Jurkat, Clone E6-1 (cell line): ENCODE data around the gene RPL7A.

Experiments used
- DNase-seq: peaks from one replicate; pipeline ENCODE4 v3.0.0-alpha.2; 2011; ENCODE audit warnings: low read depth, low spot score
- H3K4me3 ChIP-seq: 2 replicates; pipeline ENCODE4 v1.5.1; 2011; ENCODE audit warnings: mild to moderate bottlenecking, low read length, control low read depth, moderate library complexity

Gene RPL7A

GRCh38 chr9:133344071-133344470, 3.9 kb upstream of the RPL7A start:
- no peak for DNase-seq
- no peak overlapping the region for H3K4me3 ChIP-seq

DNA sequence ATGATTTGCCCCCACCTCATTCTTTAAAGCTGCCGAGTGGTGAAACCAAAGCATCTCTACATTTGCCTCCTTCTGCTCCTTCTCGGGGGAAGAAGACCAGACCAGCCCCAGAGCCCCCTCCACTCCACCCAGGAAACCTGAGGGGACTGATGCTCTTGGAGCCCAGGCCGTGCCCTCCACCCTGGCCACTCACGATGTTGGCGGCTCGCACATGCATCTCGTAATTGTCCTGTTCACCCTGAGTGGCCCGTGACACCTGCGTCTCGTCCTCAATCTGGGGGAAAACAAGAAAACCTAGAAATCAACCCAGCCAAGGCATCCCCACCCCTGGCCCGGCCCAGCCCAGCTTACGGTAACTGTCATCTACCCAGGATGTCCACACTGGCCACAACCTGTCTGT, 3.0 kb upstream of the RPL7A start:
- no peak for DNase-seq
- no peak overlapping the region for H3K4me3 ChIP-seq

GRCh38 chr9:133345596-133345995, 2.4 kb upstream of the RPL7A start:
- H3K4me3 ChIP-seq: no peak overlapping the region
- DNase-seq: no peak

- no peak for DNase-seq
- peak overlapping the region; percentile 98 for H3K4me3 ChIP-seq
Observed at GRCh38 chr9:133346021-133346785, 1.8 kb upstream of the RPL7A start.

DNA sequence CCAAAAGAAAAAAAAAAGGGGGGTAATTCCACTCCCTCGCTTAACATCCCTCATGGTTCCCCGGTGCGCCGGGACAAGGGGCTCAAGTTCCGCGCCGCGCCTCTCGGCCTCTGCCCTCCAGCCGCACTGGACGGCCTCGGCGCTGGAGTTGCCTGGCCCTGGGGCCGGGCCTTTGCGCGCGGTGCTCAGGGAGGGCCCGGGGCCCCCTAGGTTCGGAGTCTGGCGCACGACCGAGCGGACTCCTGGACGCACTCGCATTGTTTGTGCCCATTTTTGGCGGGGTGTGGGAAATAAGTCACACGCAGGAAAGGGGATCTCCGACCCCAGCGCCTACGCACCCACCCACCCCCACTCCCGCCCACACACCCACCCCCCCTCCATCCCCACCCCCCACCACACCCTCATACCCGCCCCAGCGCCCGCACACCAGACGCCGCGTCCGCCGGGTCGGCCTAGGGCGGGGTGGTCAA, 468 bp upstream of the RPL7A start:
- no peak for DNase-seq
- H3K4me3 ChIP-seq: peak overlapping the region; percentile 98

DNA sequence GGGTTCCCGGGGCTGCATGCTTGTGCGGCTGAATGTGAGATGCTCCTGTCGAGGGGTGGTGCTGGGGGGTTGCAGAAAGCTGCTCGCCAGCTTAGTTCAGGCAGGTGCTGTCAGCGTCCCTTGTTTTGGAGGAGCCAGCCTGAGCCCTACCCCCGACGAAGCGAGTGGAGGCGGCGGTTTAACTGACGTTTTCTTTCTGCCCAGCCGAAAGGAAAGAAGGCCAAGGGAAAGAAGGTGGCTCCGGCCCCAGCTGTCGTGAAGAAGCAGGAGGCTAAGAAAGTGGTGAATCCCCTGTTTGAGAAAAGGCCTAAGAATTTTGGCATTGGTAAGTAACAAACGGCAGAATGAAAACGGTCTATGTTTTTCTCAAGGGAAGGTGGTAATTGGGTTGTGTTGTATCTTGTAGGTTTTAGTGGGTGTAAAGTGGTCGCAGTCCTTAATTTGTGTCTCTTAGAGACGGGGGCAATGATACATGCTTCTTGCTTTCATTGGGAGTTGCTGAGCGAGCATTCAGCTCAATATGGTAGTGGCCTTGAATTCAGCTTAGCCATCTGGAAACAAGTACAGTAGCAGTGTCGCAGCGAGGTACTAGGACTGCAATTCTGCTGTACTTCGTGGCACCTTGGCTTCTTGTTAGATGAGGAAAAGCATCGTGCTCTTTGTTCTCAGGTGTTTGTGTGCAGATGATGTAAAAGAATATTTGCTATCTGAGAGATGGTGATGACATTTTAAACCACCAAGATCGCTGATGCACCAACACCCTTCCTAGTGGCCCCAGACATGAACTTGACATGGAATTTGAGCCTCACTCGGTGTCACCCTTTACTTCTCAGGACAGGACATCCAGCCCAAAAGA, 928 bp downstream of the RPL7A start:
- DNase-seq: no peak

DNA sequence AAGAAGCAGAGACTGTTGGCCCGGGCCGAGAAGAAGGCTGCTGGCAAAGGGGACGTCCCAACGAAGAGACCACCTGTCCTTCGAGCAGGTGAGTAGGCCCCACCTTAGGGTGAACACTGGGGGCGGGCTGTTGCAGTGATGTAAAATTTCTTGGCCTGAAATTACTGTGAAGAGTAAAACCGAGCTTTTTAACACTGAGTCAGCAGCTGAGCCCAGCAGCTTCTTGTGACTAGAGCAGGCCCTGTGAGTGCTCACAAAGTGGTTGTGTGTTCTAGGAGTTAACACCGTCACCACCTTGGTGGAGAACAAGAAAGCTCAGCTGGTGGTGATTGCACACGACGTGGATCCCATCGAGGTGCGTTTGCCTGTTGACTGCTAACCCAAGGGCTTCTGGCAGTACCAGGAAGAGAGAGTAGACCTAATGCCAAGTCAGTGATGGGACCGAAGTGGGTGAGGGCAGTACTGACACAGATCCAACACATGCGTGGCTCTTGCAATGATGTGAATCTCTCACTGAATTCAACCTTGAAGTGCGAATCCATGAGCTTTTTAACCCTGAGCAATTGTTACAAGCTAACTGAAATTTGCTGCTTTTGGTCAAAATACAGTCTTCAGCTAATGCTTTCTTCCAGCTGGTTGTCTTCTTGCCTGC, 2.1 kb downstream of the RPL7A start:
- DNase-seq: no peak
- H3K4me3 ChIP-seq: peak overlapping the region; percentile 98

More for the DNA sequence above, 928 bp downstream of the RPL7A start:
- peak overlapping the region; percentile 98 for H3K4me3 ChIP-seq

GRCh38 chr9:133351526-133351907, 3.5 kb downstream of the RPL7A start:
- H3K4me3 ChIP-seq: no peak overlapping the region
- DNase-seq: no peak

- no peak overlapping the region for H3K4me3 ChIP-seq
- no peak for DNase-seq
Observed at GRCh38 chr9:133351908-133352634, 4.1 kb downstream of the RPL7A start.

GRCh38 chr9:133352635-133353340, 4.8 kb downstream of the RPL7A start:
- DNase-seq: no peak
- H3K4me3 ChIP-seq: no peak overlapping the region

DNA sequence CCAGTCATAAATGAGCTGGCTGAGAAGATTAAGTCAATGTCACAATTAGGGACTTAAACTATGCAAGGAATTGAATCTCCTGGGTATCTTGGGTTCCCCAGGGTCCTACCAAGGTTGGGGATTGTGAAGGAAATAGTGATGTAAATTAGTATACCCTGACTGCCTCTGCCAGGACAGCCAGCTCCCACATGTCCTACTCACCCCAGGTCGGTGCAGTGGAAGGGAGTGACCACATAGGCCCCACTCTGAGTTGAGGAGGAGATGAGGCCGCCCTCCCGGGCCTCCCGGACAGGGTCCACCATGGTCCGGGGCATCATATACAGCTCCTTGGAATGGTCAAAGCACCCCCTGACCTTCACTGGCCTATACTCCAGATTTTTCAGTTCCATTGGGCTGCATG, 5.5 kb downstream of the RPL7A start:
- DNase-seq: no peak
- H3K4me3 ChIP-seq: no peak overlapping the region

GRCh38 chr9:133354766-133355165, 6.7 kb downstream of the RPL7A start:
- DNase-seq: no peak
- peak overlapping the region; percentile 77; the same call in 1 of the 2 replicates for H3K4me3 ChIP-seq

- no peak for DNase-seq
Observed at GRCh38 chr9:133355881-133356357, 7.9 kb downstream of the RPL7A start.

GRCh38 chr9:133356391-133357091, 8.5 kb downstream of the RPL7A start, which contains the start of the genes SURF1 and SURF2:
Gene SURF1, minus strand, starts transcription at chr9:133356487. Its CDS starts 34 bp downstream, at chr9:133356453.
Gene SURF2, plus strand, starts transcription at chr9:133356550. Its CDS starts 43 bp downstream, at chr9:133356593.
- peak within 1 kb of the TSS; percentile 77 for H3K4me3 ChIP-seq
- DNase-seq: peak; percentile 70

More at GRCh38 chr9:133355881-133356357, 7.9 kb downstream of the RPL7A start:
- peak overlapping the region; percentile 77 for H3K4me3 ChIP-seq

- peak overlapping the region; percentile 77 for H3K4me3 ChIP-seq
- no peak for DNase-seq
Observed at GRCh38 chr9:133357656-133358055, 9.6 kb downstream of the RPL7A start.

DNA sequence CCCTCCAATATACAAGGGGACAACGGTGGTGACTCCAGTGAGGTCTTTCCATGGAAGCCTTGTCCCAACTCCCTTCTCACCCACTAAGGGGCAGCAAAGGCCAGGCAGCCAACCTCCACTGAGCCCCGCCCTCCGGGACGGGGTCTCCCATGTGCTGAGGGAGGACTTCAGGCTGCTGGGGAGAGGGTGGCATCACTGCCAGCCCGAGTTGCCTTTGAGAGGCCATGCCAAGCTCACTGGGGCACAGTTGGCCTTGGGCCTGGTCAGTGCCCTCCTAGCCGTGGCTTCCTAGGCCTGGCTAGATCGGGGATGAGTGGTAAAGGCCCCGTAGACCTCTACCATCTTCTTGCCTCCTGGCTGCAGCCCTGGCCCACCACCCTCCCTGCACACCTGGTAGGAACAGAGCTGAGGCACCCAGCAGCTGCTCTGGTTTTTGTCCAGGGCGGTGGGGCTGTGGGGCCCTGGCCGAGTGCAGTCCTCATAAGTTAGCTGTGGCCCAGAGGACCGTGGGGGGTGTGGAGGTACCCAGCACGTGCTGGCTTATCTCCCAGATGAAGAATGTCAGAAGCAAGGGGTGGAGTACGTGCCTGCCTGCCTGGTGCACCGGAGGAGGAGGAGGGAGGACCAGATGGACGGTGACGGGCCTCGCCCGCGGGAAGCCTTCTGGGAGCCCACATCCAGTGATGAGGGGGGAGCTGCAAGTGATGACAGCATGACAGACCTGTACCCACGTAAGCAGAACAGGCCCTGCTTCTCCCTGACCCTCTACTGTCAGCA, 11.6 kb downstream of the RPL7A start:
- H3K4me3 ChIP-seq: no peak overlapping the region
- DNase-seq: no peak
